ENCODE results near the gene ZNF282.

DNA sequence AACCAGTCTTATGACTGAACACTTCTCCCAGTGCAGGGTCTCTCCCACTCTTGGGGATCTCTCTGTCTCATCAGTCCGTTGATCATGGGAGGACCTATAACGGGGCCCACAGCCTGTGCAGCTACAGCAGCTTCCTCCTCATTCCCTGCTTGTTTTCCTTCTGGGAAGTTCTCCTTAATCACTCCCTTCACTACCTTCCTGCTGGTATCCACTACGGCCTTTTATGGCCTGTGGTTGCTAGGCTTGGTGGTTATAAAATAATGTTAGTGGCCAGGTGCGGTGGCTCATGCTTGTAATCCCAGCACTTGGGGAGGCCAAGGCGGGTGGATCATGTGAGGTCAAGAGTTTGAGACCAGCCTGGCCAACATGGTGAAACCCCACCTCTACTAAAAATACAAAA, 3.5 kb upstream of the ZNF282 start:
- TF ChIP-seq EP300 (IDR thresholded peaks at IDR 0.05) (no peak), CTCF (IDR thresholded peaks at IDR 0.05) (no peak)

Data from tibial nerve (tissue), 4 donors.